Loucy (cell line): ENCODE results near the gene RUNX2.

ENCODE experiments used
- H2AFZ ChIP-seq: fragments of 200-600 bp; sonication (generic); 2 replicates; pipeline ENCODE4 v1.6.0; 2016; ENCODE audit warnings: antibody characterized with exemption, mild to moderate bottlenecking, low read length, moderate library complexity
- H3F3A ChIP-seq: fragments of 200-600 bp; 2 replicates; pipeline ENCODE4 v1.6.0; 2016; ENCODE audit warnings: antibody characterized with exemption, low read depth, mild to moderate bottlenecking
- H3K27me3 ChIP-seq: fragments of 200-600 bp; sonication (generic); 2 replicates; pipeline ENCODE4 v1.6.1; 2014; ENCODE audit warnings: low read length, mild to moderate bottlenecking; ENCODE audit not compliant: insufficient read depth, poor library complexity, severe bottlenecking
- H3K36me3 ChIP-seq: fragments of 200-600 bp; sonication (generic); 2 replicates; pipeline ENCODE4 v1.6.1; 2016; ENCODE audit warnings: low read length; ENCODE audit not compliant: insufficient read depth
- H3K4me1 ChIP-seq: fragments of 200-600 bp; sonication (generic); 2 replicates; pipeline ENCODE4 v1.5.1; 2014; ENCODE audit warnings: low read length, mild to moderate bottlenecking; ENCODE audit not compliant: insufficient read depth, poor library complexity, severe bottlenecking
- H3K4me2 ChIP-seq: fragments of 200-600 bp; sonication (generic); 2 replicates; pipeline ENCODE4 v1.6.0; 2014; ENCODE audit warnings: antibody characterized with exemption, low read length, low read depth, mild to moderate bottlenecking; ENCODE audit not compliant: poor library complexity, severe bottlenecking
- H3K4me3 ChIP-seq: fragments of 200-600 bp; sonication (generic); 2 replicates; pipeline ENCODE4 v1.5.1; 2014; ENCODE audit warnings: low read length, mild to moderate bottlenecking, mixed read lengths; ENCODE audit not compliant: poor library complexity, severe bottlenecking
- H3K79me2 ChIP-seq: fragments of 200-600 bp; sonication (generic); 2 replicates; pipeline ENCODE4 v1.6.1; 2014; ENCODE audit warnings: low read length; ENCODE audit not compliant: insufficient read depth
- H3K9ac ChIP-seq: fragments of 200-600 bp; sonication (generic); 2 replicates; pipeline ENCODE4 v1.6.0; 2014; ENCODE audit warnings: mild to moderate bottlenecking, low read depth, low read length, moderate library complexity; ENCODE audit not compliant: poor library complexity, severe bottlenecking
- H3K9me2 ChIP-seq: fragments of 200-600 bp; sonication (generic); replicated peaks from 2 replicates; pipeline ENCODE4 v1.6.1; 2016; ENCODE audit warnings: low read depth, low read length, mixed read lengths
- H3K9me3 ChIP-seq: fragments of 200-600 bp; sonication (generic); 2 replicates; pipeline ENCODE4 v1.6.1; 2014; ENCODE audit warnings: mild to moderate bottlenecking, antibody characterized with exemption, low read length, low read depth; ENCODE audit not compliant: insufficient read depth
- H4K20me1 ChIP-seq: fragments of 200-600 bp; sonication (generic); 2 replicates; pipeline ENCODE4 v1.6.0; 2014; ENCODE audit warnings: antibody characterized with exemption, low read length, mild to moderate bottlenecking; ENCODE audit not compliant: insufficient read depth, poor library complexity, severe bottlenecking
- EZH2phosphoT487 ChIP-seq: fragments of 200-600 bp; IDR thresholded peaks from 2 replicates; pipeline ENCODE4 v1.6.1; 2018; ENCODE audit warnings: antibody characterized with exemption, mild to moderate bottlenecking, moderate library complexity, borderline replicate concordance
- TF ChIP-seq, protein P1 (sequence below): fragments of 200-600 bp; sonication (generic); conservative IDR thresholded peaks from 2 replicates; pipeline ENCODE4 v1.5.1; 2014; ENCODE audit warnings: mild to moderate bottlenecking, antibody characterized with exemption, low read length

RUNX2 gene

GRCh38 chr6:45494416-45495135 is 166.4 kb downstream of the RUNX2 start:
- Histone ChIP-seq H4K20me1 (no peaks in the 10 kb centered on the region), H3K79me2 (peaks cover 56% of the 10 kb centered on the region), H2AFZ (no peak overlapping the region), H3K4me1 (peaks cover 92% of the 10 kb centered on the region), H3K27me3 (no peaks in the 10 kb centered on the region), H3K9ac (peak overlapping the region; percentile 75), H3K4me2 (peak overlapping the region; percentile 76), H3F3A (peaks cover 26% of the 10 kb centered on the region), H3K9me2 (no peaks in the 10 kb centered on the region), H3K9me3 (no peaks in the 10 kb centered on the region), H3K4me3 (peak overlapping the region; percentile 53), H3K36me3 (peaks cover 26% of the 10 kb centered on the region; the same call in 1 of the 2 replicates)
- TF ChIP-seq, protein P1, sequence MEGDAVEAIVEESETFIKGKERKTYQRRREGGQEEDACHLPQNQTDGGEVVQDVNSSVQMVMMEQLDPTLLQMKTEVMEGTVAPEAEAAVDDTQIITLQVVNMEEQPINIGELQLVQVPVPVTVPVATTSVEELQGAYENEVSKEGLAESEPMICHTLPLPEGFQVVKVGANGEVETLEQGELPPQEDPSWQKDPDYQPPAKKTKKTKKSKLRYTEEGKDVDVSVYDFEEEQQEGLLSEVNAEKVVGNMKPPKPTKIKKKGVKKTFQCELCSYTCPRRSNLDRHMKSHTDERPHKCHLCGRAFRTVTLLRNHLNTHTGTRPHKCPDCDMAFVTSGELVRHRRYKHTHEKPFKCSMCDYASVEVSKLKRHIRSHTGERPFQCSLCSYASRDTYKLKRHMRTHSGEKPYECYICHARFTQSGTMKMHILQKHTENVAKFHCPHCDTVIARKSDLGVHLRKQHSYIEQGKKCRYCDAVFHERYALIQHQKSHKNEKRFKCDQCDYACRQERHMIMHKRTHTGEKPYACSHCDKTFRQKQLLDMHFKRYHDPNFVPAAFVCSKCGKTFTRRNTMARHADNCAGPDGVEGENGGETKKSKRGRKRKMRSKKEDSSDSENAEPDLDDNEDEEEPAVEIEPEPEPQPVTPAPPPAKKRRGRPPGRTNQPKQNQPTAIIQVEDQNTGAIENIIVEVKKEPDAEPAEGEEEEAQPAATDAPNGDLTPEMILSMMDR, result no peak
- no peak for TF ChIP-seq EZH2phosphoT487

DNA sequence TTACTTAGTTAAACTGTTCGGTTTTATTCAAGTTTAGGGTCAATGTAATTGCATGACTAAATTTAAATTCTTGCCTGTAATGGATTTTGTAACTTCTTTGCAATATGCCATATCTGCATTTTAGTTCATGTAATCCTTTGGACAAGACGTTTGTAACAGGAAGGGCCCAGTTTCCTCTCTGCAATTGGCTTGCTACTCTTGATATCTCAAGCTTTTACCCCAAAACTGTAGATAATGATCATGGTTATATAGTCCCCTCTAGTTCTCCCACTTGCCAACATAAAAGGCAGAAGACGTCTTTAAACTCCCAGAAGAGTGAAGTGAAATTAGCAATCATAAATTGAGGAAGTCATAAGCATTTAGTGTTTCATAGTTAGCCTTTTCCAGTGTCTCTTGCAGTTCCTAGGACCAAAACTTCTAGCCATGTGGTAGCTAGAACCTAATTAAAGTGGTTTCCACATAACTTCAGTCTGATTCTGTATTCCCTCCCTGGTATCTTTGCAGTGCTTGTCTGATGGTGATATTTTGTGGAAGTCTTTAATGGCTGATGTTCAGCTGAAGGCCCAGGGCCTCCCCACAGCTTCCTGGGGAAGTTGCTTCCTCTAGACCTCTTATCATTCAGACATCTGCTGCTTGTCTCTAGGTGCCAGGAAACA is 167.4 kb downstream of the RUNX2 start:
- H3K9ac ChIP-seq, result peak overlapping the region; percentile 75
- no peaks in the 10 kb centered on the region for H4K20me1 ChIP-seq
- peaks cover 20% of the 10 kb centered on the region; the same call in 1 of the 2 replicates for H3K36me3 ChIP-seq
- H3K9me3 ChIP-seq, result no peaks in the 10 kb centered on the region
- no peak for TF ChIP-seq EZH2phosphoT487
- TF ChIP-seq, protein P1, result no peak
- peak overlapping the region; percentile 76 for H3K4me2 ChIP-seq
- H3K79me2 ChIP-seq, result peaks cover 48% of the 10 kb centered on the region
- H2AFZ ChIP-seq, result no peak overlapping the region
- no peaks in the 10 kb centered on the region for H3K9me2 ChIP-seq
- no peaks in the 10 kb centered on the region for H3K27me3 ChIP-seq
- H3K4me3 ChIP-seq, result peak overlapping the region; percentile 53
- peaks cover 82% of the 10 kb centered on the region for H3K4me1 ChIP-seq
- H3F3A ChIP-seq, result peaks cover 26% of the 10 kb centered on the region

DNA sequence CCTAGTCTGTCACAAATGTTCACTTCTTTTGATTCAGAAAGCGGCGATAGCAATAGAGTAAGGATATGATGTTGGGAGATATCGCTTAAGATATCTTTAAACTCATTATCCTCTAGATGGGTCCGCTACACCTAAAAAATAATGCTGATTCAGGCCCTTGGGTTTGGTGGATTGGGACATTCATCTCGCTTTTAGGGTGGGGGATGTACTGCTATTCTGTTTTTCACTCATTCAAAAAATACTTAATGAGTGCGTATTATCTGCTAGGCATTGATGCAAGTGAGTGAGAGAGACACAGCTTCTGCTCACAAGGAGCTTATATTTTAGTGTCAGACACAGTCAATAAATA is 167.9 kb downstream of the RUNX2 start:
- H3K4me3 ChIP-seq, result peak overlapping the region; percentile 53
- H3K4me2 ChIP-seq, result peak overlapping the region; percentile 76
- no peaks in the 10 kb centered on the region for H3K9me3 ChIP-seq

More for the DNA sequence above, 167.9 kb downstream of the RUNX2 start:
- no peaks in the 10 kb centered on the region for H4K20me1 ChIP-seq
- peaks cover 78% of the 10 kb centered on the region for H3K4me1 ChIP-seq
- H3F3A ChIP-seq, result peaks cover 26% of the 10 kb centered on the region
- no peaks in the 10 kb centered on the region for H3K27me3 ChIP-seq
- no peaks in the 10 kb centered on the region for H3K9me2 ChIP-seq
- H3K79me2 ChIP-seq, result peaks cover 48% of the 10 kb centered on the region
- TF ChIP-seq, protein P1, result no peak
- no peak for TF ChIP-seq EZH2phosphoT487
- peak overlapping the region; percentile 65 for H3K9ac ChIP-seq
- no peak overlapping the region for H2AFZ ChIP-seq
- peaks cover 22% of the 10 kb centered on the region; the same call in 1 of the 2 replicates for H3K36me3 ChIP-seq
